ENCODE measurements around the gene SDCCAG8. TPM values are rescaled to one million over a fixed set of nuclear protein-coding genes. Genes with fewer than 3 reads are reported as not detected.

SDCCAG8 gene
- total and polyA plus RNA-seq, 4 donors = 25.4 to 96.7 (median 48.2) TPM

DNA sequence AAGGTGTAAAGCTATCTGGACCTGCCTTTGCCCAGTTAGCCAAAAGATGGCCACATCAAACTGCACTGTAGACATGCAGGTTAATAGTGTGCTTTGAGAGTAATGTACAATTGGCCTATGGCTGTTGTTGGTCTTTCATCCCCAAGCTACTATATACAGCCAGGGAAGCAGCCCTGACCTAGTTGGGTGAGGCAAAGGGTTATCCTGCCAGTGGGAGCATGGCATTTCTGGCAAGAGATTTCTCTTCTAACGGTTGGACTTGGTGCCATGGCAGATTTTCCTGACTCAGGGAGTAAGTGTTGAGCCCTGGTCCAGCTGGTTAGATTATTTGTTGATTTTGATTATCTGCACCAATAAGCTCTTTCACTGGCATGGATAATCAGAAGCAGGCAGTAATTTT, 119.8 kb downstream of the SDCCAG8 start:
- WGBS, 2 donors = 90 to 94% methylated on average over 1 of the region's 1 CpG
- H3K9ac ChIP-seq (ENCODE audit: insufficient read depth in 1 of 2, low read length in 2 of 2) = no peak overlapping the region
- H3K4me1 ChIP-seq (ENCODE audit: control insufficient read depth in 5 of 5, insufficient read depth in 5 of 5, low read length in 5 of 5) = no peaks in the 10 kb centered on the region
- H3K9me3 ChIP-seq (ENCODE audit: control insufficient read depth in 4 of 4, insufficient read depth in 3 of 4, low read length in 3 of 4) = no peaks in the 10 kb centered on the region
- H3K27ac ChIP-seq (ENCODE audit: low read depth in 1 of 2, low read length in 1 of 2) = no peak overlapping the region
- DNase-seq (no peak), ATAC-seq (ENCODE audit: insufficient read depth, low FRiP score) (no peak)
- no peak overlapping the region for H3K4me3 ChIP-seq
- TF ChIP-seq, protein P1, sequence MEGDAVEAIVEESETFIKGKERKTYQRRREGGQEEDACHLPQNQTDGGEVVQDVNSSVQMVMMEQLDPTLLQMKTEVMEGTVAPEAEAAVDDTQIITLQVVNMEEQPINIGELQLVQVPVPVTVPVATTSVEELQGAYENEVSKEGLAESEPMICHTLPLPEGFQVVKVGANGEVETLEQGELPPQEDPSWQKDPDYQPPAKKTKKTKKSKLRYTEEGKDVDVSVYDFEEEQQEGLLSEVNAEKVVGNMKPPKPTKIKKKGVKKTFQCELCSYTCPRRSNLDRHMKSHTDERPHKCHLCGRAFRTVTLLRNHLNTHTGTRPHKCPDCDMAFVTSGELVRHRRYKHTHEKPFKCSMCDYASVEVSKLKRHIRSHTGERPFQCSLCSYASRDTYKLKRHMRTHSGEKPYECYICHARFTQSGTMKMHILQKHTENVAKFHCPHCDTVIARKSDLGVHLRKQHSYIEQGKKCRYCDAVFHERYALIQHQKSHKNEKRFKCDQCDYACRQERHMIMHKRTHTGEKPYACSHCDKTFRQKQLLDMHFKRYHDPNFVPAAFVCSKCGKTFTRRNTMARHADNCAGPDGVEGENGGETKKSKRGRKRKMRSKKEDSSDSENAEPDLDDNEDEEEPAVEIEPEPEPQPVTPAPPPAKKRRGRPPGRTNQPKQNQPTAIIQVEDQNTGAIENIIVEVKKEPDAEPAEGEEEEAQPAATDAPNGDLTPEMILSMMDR (IDR thresholded peaks at IDR 0.05; ENCODE audit: control extremely low read depth, extremely low read depth) = no peak
- peaks cover 2 to 4% (median 3%) of the 10 kb centered on the region in 4 donors for H3K36me3 ChIP-seq (ENCODE audit: control insufficient read depth in 4 of 4, insufficient read depth in 4 of 4, low read length in 4 of 4)
- H3K27me3 ChIP-seq (ENCODE audit: control insufficient read depth in 3 of 3, insufficient read depth in 3 of 3, low read length in 2 of 3) = no peaks in the 10 kb centered on the region

DNA sequence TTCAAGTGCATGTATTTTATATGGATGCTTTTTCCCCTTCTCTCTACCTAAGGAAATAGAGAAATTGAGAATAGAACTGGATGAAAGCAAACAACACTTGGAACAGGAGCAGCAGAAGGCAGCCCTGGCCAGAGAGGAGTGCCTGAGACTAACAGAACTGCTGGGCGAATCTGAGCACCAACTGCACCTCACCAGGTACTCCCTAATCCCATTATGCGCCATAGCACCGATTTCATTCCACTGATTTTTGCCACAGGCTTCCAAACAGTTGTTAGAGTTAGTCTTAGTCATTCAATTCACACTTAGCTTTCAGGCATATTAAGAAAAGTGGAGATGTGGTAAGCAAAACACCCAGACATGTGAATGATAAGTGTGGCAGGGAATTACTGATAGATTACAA, 122.8 kb downstream of the SDCCAG8 start:
- DNase-seq (no peak), ATAC-seq (ENCODE audit: insufficient read depth, low FRiP score) (no peak)
- TF ChIP-seq, protein P1 (IDR thresholded peaks at IDR 0.05; ENCODE audit: control extremely low read depth, extremely low read depth) = no peak
- 88 to 90% methylated on average over 3 of the region's 3 CpGs for WGBS, 2 donors
- Histone ChIP-seq H3K4me3 (no peak overlapping the region), H3K4me1 (ENCODE audit: control insufficient read depth in 5 of 5, insufficient read depth in 5 of 5, low read length in 5 of 5) (no peaks in the 10 kb centered on the region), H3K27me3 (ENCODE audit: control insufficient read depth in 3 of 3, insufficient read depth in 3 of 3, low read length in 2 of 3) (no peaks in the 10 kb centered on the region), H3K27ac (ENCODE audit: low read depth in 1 of 2, low read length in 1 of 2) (no peak overlapping the region), H3K9me3 (ENCODE audit: control insufficient read depth in 4 of 4, insufficient read depth in 3 of 4, low read length in 3 of 4) (no peaks in the 10 kb centered on the region), H3K36me3 (ENCODE audit: control insufficient read depth in 4 of 4, insufficient read depth in 4 of 4, low read length in 4 of 4) (peaks cover 2 to 8% (median 3%) of the 10 kb centered on the region in 4 donors), H3K9ac (ENCODE audit: insufficient read depth in 1 of 2, low read length in 2 of 2) (no peak overlapping the region)

DNA sequence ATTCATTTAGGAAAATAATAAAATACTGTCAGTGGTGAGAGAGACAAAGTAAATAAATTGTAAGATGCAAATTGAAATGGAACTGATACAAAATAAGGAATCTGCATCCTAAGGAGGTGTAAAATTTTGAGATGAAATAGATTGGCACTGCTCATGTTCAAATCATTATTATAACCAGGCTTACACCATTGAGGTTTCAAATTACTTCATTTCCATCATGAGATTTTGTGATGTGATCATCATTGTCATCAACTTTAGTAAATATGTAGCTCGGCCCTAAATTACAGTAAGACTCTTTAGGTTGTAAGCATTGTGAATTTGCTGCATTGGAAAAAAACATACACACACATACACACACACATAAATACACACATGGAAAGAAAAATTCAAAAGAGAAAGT, 123.4 kb downstream of the SDCCAG8 start:
- no peaks in the 10 kb centered on the region for H3K9me3 ChIP-seq (ENCODE audit: control insufficient read depth in 4 of 4, insufficient read depth in 3 of 4, low read length in 3 of 4)
- H3K4me1 ChIP-seq (ENCODE audit: control insufficient read depth in 5 of 5, insufficient read depth in 5 of 5, low read length in 5 of 5) = no peaks in the 10 kb centered on the region
- no peaks in the 10 kb centered on the region for H3K27me3 ChIP-seq (ENCODE audit: control insufficient read depth in 3 of 3, insufficient read depth in 3 of 3, low read length in 2 of 3)
- 91 to 97% methylated on average over 1 of the region's 1 CpG for WGBS, 2 donors
- H3K36me3 ChIP-seq (ENCODE audit: control insufficient read depth in 4 of 4, insufficient read depth in 4 of 4, low read length in 4 of 4) = peaks cover 2 to 10% (median 3%) of the 10 kb centered on the region in 4 donors
- no peak overlapping the region for H3K4me3 ChIP-seq
- no peak overlapping the region for H3K9ac ChIP-seq (ENCODE audit: insufficient read depth in 1 of 2, low read length in 2 of 2)
- DNase-seq (no peak), ATAC-seq (ENCODE audit: insufficient read depth, low FRiP score) (no peak)
- no peak overlapping the region for H3K27ac ChIP-seq (ENCODE audit: low read depth in 1 of 2, low read length in 1 of 2)
- TF ChIP-seq, protein P1 (IDR thresholded peaks at IDR 0.05; ENCODE audit: control extremely low read depth, extremely low read depth) = no peak

DNA sequence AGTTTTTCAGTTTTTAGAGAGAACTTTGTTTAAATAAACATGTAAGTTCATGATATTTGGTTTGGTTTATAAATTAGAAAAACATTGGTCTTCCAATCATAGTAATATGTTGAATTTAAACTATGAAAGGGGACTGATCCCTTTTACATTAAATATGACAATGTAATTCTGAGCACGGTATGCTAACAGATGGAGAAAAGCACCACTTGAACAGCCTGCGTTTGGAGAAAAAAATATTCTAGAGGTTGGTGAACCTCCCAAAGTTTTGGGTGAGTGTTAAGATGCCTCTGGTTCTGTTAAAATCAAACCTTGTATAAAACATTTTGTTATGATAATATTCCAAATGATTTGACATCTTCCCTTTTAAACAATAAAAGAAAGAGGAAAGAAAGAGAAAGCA, 123.9 kb downstream of the SDCCAG8 start:
- H3K9me3 ChIP-seq (ENCODE audit: control insufficient read depth in 4 of 4, insufficient read depth in 3 of 4, low read length in 3 of 4) = no peaks in the 10 kb centered on the region
- H3K36me3 ChIP-seq (ENCODE audit: control insufficient read depth in 4 of 4, insufficient read depth in 4 of 4, low read length in 4 of 4) = peaks cover 2 to 12% (median 5%) of the 10 kb centered on the region in 4 donors
- H3K9ac ChIP-seq (ENCODE audit: insufficient read depth in 1 of 2, low read length in 2 of 2) = no peak overlapping the region
- WGBS, 2 donors = 89 to 95% methylated on average over 2 of the region's 2 CpGs
- ATAC-seq (ENCODE audit: insufficient read depth, low FRiP score) (no peak), DNase-seq (no peak)
- no peak overlapping the region for H3K4me3 ChIP-seq
- no peaks in the 10 kb centered on the region for H3K27me3 ChIP-seq (ENCODE audit: control insufficient read depth in 3 of 3, insufficient read depth in 3 of 3, low read length in 2 of 3)
- TF ChIP-seq, protein P1 (IDR thresholded peaks at IDR 0.05; ENCODE audit: control extremely low read depth, extremely low read depth) = no peak
- no peaks in the 10 kb centered on the region for H3K4me1 ChIP-seq (ENCODE audit: control insufficient read depth in 5 of 5, insufficient read depth in 5 of 5, low read length in 5 of 5)
- no peak overlapping the region for H3K27ac ChIP-seq (ENCODE audit: low read depth in 1 of 2, low read length in 1 of 2)
